DMS 273 (cell line): ENCODE results near the gene ANKRD44.
"Not testable (repeated sequence)": the region's sequence is repeated elsewhere in the genome, so short reads cannot be mapped to it uniquely, and the experiment has no call there.

ENCODE experiments used
- DNase-seq: peaks from one replicate; lab custom pipeline; 2025; ENCODE audit not compliant: unreplicated experiment; lab: John Stamatoyannopoulos, UW

Gene ANKRD44

DNA sequence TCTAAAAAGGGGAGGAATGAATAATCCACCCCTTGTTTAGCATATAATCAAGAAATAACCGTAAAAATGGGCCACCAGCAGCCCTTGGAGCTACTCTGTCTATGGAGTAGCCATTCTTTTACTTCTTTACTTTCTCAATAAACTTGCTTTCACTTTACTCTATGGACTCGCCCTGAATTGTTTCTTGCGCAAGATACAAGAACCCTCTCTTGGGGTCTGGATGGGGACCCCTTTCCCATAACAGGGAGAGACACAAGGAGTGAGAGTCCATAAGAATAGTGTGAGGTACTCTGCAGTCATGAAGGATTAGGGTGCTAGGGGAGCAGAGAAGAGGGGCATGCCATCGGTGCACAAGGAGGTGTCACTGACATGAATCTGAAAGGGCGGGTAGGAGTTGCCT is 224.9 kb downstream of the ANKRD44 start:
- no peak for DNase-seq

DNA sequence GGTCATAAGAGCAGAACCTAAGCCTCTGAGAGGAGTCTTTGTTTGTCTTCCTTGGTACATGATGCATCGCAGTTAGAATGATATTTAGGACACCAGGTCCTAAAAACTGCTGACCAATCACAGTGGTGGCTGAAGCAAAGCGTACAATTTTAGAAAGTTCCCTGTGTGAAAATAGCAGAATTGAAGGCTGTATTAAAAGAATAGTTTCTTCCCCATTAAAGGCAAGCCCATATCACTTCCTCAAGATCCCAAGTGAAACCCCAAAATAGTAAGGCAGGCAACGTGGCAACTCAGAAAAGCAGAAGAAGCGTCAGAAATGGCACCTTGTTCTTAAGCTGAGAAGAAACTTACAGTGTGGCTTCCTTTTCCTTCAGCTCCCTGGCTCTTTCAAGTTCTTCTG is 229.3 kb downstream of the ANKRD44 start:
- DNase-seq, result no peak

DNA sequence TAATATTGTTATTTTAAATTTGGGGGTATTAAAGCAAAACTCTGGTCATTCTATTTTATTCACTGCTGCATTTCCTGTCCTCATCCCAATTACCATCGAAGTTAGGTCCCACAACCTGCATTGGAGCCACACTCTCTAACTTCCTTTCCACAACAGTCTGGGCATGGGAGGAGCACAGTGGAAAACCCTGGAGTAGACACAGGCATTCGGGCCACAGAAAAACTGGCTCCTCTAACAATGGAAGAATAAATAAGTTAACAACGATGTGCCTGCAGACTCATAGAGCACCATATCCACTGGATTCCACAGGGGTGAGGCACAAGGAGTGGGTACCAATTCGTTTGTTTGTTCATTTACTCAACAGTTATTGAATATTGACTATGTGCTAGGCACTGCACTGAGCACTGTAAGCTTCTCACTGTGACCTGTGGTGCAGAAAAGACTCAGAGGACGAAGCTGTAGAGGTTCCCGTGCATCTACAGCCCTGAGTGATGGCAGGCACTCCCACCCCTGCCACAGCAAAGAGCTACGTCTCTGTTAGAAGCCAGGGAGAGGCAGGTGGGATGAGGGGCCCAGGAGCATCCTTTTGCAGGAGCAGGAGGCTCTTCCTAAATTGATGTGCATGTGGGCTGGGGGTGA is 229.9 kb downstream of the ANKRD44 start:
- DNase-seq, result peak; percentile 67

DNA sequence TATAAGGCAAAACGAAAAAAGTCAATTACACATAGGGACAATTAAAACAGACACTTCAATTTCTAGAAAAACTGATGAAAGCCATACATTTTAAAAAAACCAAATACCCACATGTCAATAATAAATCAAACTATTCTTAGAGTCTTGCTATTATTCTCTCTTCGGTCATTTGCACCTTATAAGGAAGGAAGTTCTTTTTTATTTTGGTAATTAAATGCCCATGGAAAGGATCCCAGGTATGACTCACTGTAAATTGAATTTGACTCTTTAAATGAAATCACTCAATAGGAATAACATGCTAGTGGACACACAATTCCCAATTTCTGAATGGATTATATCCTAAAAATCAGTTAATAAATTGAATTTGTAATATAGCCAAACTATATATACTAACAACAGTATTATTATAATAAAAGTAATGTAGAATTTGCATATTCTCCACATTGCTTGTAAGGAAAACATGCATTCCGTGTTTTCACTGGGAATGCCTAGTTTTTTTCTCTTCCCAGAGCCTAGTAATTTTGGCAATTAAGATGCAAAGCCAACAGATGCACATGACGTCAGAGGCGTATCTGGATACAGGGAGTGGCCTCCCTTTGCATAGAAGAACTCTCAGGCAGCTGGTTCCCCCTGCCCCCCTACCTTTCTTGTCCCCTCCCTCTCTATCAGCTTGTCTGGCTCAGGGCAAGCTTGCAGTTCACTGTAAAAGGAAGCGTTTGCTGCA is 230.6 kb downstream of the ANKRD44 start:
- peak; percentile 98 for DNase-seq

DNA sequence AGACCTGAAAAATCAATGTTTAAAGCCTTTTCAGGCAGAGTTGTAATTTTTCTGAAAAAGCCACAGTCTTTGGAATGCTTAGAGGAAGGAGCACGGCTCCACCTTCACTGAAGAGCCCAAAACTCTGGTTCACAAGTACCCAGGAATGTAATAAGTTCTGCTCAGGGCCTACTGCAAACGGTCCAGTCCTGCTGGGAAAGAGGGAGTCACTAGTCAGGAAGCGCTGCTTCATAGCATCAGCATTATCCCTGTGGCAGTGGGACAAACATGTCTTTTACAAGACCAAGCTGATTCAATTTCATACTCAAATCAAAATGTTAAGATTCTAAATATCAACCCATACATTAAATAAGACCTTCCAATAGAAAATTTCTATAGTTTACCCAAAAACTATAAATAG is 231.2 kb downstream of the ANKRD44 start:
- peak; percentile 45 for DNase-seq

DNA sequence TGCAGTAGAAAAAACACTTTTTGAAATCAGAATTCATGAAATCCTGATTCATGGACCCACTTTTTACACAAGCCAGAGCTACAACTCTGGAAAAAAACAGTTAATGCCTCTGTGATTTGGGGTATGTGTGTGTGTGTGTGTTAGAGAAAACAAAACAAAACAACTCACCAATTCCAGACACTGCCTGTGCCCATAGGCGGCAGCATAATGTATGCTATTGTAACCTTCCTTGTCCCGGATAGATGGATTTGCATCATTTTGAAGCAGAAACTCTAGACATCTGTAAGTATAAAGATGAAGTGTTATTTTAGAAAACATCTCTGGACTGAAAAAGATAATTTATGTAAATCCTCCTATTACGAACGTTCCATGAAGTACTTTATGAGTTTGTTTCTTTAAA is 232.0 kb downstream of the ANKRD44 start:
- peak; percentile 35 for DNase-seq

DNA sequence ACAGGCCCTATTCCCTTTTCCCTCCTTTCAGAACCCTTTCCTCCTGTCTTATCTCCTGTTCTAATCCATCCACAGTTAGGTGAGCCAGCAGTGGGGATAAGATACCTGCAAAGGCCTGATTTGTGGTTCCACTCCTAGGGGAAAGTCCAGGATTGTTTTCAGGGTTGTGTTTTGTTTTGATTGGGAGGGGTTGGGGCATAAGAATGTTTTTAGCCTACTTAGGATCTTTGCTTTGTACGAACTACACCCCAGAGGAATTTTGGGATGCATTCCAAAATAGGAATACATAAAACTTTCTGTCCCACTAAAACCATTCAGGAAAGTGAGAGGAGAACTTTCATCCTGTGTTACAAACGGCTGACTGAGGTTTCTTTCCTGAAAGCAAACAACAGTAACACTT is 233.2 kb downstream of the ANKRD44 start:
- DNase-seq, result no peak

DNA sequence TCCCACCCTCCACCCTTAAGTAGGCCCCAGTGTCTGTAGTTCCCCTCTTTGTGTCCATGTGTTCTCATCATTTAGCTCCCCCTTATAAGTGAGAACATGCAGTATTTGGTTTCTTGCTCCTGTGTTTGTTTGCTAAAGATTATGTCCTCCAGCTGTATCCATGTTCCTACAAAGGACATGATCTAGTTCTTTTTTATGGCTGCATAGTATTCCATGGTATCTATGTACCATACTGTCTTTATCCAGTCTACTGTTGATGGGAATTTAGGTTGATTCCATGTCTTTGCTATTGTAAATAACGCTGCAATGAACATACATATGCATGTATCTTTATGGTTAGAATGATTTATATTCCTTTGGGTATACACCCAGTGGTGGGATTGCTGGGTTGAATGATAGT is 233.9 kb downstream of the ANKRD44 start:
- DNase-seq, result no peak

DNA sequence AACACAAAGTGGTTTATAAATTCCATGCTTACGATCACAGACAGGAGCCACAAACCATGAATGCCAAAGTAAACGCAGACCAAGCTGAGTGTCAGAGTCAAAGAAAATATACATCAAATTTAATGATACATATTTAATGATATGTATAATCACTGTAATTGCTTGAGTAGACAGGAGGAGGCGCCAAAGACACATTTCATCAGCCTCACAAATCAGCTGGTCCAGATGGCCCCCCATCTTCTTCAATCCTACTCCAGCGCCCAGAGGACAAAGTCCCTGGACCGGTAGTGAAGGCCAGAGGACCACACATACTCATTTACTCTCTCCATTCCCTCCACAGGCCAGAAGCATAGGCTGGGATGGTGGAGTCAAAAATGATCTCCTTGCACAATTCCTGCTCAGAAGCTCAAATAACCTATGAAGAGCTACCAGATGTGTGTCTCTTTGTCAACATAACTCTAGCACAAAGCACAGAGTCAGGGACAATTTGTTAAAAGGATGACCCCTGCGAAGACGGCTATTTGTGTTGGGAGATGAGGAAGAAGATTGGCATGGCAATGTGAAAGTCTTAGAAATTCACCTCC is 234.7 kb downstream of the ANKRD44 start:
- peak; percentile 49 for DNase-seq

DNA sequence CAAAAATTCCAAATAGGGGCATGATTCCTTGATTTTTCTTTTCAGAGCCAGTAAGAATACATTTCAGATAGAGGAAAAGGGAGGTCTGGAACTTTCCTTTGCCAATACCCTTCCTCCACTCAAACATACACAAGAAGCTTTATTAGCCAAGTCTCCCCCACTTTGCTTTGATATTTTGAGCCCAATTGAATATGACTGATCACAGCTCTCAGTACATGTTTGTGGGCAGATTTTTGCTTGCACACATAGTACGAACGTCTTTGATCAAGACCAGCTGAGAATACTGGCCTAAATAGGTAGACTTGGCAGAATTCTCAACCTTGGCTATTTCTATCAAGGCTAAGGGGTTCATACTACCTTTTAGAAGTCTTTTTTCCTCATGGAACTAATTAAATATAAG is 235.3 kb downstream of the ANKRD44 start:
- DNase-seq, result no peak

DNA sequence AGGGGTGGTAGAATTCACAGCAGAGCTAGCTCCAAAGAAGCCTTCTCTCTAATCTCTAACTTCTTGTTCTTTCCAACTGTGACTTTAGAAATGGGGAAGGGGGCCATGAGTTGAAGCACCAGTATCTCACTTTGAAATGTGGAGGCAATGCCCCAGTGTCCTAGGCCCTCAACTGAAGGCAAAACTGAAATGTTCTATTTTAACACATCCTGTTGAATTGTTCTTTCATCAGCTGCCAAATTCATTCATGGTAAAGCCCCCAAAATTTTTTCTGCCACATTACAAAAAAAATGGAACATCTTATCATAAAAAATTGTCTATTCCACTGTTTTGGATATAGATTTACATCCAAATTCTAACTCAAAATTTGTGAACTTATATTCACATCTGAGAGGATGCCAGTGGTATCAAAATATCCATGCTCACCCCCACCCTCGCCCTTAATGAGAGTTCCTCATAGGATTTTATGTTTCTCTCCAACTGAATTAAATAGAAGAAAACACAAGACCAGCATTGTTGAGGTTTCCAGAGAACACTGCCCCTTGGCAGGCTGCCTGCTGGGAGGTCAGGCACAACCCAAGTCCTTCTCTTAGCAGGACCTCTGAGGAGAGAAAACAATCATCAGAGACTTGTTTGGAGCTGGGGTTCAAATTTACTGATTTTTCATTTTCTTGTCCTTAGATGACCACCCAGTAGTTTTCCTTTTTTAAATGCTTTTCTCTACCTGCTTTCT is 236.7 kb downstream of the ANKRD44 start:
- DNase-seq, result no peak

DNA sequence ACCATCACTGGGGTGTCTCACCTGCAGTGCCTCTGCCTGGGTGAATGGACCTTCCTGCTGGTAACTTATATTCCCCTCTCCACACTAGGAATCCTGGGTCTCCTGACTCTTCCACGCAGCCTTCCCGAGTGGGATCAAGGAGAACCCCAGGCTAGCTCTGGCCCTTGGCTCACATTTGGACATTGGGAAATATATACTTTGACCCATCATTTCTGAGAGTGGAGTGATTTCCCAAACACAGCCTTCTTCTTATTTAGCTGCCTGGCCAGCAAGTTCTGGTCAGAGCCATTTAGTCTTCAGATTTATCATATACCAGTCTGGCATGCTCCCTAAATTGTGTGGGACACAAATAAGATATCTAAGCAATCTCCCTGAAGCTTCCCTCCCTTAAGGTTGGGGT is 237.3 kb downstream of the ANKRD44 start:
- no peak for DNase-seq

DNA sequence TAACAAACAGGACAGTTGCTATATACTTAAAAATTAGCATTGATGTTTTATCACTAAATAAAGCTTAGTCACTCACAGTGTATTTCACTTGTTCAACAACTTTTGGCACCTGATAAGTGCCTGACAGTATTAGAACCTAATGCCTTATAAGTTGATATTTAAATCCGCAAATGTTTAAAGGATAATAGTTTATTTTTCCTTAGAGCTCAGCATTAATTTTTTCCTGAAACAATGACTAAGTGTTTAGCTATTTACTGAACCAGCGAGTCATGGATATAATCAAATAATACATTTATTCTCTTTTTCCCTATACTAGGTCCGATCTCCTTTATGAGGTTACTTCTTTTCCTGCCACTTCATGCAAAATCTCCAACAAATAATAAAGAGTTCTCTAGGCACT is 238.0 kb downstream of the ANKRD44 start:
- no peak for DNase-seq

DNA sequence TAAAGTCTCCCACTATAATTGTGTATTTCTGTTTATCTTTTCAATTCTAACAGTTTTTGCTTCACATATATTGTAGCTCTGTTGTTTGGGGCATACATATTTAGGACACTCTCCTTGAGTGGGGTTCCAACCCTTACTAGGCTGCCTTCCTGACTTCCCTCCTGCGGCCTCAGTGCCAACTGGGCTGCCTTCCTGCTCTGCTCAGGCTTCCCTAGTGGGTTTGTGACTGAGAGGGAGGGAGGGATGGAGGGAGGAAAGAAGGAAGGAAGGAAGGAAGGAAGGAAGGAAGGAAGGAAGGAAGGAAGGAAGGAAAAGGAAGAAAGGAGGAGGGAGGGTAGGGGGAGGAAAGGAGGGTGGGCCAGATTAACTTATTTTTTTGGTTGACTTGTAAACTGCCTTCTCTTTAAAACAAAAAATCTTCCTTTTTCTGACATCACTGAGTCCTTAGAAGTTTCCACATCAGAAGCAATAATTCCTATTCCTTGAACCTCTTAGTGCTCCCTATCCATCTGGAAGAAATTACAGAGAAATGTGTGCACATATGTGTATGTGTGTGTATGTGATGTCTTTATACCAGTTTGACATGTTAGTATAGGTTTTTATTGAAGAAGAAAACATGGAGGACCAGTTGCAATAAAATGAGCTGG is 238.7 kb downstream of the ANKRD44 start:
- DNase-seq, result no peak

DNA sequence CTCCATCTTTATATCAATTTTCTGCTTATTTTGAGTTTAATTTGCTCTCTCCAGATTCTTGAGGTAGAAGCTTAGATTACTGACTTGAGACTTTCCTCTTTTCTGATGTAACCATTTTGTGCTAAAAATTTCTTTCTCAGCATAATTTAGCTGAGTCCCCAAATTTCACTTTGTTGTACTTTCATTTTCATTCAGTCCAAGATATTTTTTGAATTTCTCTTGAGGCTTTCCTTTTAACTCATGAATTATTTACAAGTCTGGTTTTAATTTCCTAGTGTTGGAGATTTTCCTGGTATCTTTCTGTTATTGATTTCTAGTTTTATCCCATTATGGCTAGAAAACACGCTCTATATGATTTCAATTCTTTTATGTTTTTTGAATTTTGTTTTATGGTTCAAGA is 239.4 kb downstream of the ANKRD44 start:
- DNase-seq, result no peak

DNA sequence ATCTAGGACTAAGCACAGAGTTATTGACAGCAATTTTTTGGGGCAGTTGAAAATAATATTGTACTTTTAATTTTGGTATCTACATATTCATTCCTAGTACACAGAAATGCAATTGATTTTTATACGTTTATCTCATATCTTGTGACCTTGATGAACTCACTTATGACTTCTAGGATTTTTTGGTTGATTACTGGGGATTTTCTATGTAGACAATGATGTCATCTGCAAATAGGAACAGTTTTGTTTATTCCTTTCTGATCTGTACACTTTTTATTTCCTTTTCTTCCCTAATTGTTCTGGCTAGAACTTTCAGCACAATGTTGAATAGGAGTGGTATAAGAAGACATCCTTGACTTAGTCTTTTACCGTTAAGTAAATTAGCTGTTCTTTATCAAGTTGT is 240.6 kb downstream of the ANKRD44 start:
- DNase-seq, result no peak

DNA sequence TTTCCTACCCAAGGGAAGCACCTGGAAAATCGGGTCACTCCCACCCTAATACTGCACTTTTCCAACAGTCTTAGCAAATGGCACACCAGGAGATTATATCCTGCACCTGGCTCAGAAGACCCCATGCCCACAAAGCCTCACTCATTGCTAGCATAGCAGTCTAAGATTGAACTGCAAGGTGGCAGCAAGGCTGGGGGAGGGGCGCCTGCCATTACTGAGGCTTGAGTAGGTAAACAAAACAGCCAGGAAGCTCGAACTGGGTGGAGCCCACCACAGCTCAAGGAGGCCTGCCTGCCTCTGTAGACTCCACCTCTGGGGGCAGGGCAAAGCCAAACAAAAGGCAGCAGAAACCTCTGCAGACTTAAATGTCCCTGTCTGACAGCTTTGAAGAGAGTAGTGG is 248.0 kb downstream of the ANKRD44 start:
- not testable (repeated sequence) for DNase-seq

DNA sequence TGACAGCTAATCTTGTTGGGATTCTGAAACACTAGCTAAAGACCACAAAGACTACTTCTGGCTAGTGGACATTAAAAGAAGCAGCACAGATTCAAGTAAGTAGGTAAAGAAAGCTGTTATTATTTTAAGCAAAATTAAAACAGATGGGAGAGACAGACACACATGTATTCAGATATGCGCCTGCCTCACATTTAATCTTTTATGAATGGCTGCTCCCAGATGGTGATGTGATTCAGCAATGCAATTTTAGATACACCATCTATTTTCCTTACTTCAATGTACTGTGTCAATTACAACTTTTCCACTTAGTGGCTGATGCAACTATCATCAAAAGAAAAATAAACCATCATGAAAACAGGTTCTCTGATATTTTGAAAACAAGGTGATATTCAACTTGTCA is 251.1 kb downstream of the ANKRD44 start:
- peak; percentile 70 for DNase-seq

DNA sequence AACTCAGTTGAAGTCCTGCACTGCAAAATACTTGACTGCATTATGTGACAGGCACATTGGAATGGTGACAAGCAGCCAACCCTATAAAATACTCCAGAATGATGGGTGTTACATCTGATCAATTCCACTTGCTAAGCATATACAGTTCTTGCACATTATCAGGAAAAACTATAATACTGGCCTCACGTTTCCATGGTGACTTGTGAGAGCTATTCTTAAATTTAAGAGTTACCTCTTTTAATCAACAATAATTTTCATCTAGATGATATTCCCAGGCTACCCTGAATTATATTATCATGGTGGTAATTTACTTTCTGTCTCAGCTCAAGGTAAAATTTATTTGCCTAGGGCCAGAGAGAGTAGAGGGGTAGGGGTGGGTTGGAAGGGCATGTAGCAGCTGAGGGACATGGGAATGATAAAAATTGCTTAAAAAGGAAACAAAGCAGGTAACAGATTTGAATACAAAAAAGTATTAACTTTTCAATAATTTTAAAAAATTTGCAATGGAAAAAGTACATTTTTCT is 251.7 kb downstream of the ANKRD44 start:
- DNase-seq, result peak; percentile 7

DNA sequence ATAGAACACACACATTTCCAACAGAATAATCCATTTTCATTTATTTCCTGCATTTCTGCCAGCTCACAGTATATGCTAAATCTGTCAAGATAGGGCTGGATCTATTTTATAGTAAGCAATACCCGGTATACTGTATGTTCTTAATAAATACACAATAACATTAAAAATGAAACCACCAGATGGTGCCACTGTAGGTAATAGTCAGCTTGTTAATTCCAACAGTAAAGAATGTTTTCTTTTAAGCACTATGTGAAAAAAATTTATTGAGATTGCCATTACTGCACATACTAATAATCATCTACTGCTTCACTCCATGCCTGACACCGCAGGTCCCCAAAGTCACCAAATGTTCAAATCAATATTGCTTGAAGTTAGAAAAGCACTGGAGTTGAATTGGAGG is 252.6 kb downstream of the ANKRD44 start:
- DNase-seq, result peak; percentile 34

DNA sequence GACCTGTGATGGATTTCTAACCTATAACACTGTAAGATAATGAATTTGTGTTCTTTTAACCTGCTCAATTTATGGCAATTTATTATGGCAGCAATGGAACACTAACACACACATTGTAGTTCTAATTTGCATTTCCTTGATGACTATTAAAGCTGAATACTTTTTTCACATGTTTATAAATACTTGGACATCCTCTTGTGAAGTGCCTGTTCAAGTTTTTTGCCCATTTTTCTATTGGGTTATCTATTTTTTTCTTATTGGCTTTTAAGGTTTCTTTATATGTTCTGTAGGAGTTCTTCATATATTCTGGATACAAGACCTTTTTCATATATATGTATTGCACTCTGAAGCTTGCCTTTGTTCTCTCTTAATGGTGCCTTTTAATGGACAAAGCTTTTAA is 255.5 kb downstream of the ANKRD44 start:
- DNase-seq, result no peak
